HG02610 (cell line): ENCODE results near the gene CDK19.
"Not testable (repeated sequence)": the region's sequence is repeated elsewhere in the genome, so short reads cannot be mapped to it uniquely, and the experiment has no call there.

ENCODE experiments used
- ATAC-seq: cut with Tn5 transposase; IDR thresholded peaks from one replicate; pipeline ENCODE4 v1.9.1; 2021; ENCODE audit warnings: mild to moderate bottlenecking, moderate library complexity; ENCODE audit not compliant: unreplicated experiment

The CDK19 gene

DNA sequence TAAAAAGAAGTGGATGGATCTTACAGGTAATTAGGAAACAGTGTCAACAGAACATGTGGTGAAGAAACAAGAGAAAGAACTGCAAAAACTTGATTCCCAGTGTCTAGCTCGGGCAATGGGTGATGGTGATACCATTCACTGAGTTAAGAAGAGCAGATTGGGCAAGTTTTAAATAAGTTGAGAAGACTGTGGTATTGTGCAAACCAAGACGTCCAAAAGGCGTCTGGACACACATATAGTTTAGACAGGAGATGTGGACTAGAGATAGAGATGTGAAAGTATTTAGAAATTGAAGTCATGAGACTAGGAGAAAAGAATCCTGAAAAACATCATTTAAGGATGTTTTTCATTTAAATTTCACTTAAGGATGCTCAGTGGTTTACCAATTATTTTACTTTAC, 53.9 kb downstream of the CDK19 start:
- ATAC-seq, result no peak

- no peak for ATAC-seq
These were observed 54.7 kb downstream of the CDK19 start for GRCh38 chr6:110760589-110760988.

DNA sequence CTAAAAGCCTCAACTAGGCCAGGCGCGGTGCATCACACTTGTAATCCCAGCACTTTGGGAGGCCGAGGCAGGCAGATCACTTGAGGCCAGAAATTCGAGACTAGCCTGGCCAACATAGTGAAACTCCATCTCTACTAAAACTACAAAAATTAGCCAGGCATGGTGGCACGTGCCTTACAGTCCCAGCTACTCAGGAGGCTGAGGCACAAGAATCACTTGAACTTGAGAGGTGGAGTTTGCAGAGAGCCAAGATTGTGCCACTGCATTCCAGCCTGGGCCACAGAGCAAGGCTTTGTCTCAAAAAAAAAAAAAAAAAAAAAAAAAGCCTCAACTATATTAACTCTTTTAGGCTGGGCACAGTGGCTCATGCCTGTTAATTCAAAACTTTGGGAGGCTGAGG, 55.2 kb downstream of the CDK19 start:
- not testable (repeated sequence) for ATAC-seq

- no peak for ATAC-seq
These were observed 57.3 kb downstream of the CDK19 start for GRCh38 chr6:110757926-110758325.

- ATAC-seq, result peak; percentile 84
These were observed 58.5 kb downstream of the CDK19 start for GRCh38 chr6:110756817-110757216.

GRCh38 chr6:110755411-110755834, 59.8 kb downstream of the CDK19 start:
- no peak for ATAC-seq

GRCh38 chr6:110753936-110754668, 61.2 kb downstream of the CDK19 start:
- ATAC-seq, result not testable (repeated sequence)

- ATAC-seq, result no peak
These were observed 66.8 kb downstream of the CDK19 start for GRCh38 chr6:110748453-110748852.

DNA sequence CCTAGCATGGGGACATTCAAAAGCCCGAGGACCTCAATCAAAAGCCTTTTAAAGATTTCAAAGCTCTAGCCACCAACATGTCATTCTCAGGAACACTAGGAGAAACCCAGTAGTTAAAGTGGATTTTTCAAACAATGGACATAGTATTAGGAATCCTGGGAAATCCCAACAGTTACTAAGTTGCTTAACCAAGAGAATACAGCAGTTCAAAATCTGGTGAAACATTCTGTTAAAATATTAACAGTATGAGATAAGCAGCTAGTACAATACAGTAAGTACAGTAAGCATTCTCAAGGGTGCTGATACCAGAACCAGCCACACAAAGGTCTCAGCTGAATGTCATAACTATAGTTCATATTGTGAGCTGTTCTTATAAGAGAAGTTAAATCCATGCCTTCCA, 68.6 kb downstream of the CDK19 start:
- no peak for ATAC-seq

DNA sequence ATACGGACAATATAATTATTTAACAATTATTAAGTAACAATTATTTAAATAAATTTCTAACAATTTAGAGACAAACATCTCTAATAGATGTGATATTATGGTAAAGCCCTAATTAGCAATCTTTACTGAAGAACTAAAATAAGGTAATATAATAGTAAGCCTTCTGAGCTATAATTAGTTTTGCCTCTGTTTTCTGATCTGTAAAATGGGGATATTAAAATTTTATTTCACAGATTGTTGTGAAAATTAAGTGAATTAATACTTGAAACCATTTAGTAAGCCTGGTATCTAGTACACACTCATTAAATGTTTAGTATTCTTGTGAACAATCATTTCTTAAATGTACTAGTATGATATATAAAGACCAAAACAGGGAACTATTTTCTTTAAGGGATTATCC, 70.3 kb downstream of the CDK19 start:
- ATAC-seq, result no peak

DNA sequence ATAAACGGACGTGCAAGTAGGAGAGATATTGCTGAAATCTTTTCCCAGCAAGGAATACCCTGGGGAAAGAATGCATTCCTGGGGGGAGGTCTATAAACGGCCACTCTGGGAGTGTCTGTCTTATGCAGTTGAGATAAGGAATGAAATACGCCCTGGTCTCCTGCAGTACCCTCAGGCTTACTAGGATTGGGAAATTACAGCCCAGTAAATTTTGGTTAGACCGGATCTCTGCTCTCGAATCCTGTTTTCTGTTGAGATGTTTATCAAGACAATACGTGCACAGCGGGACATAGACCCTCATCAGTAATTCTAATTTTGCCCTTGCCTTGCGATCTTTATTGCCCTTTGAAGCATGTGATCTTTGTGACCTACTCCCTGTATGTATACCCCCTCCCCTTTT, 72.7 kb downstream of the CDK19 start:
- not testable (repeated sequence) for ATAC-seq

- no peak for ATAC-seq
These were observed 73.8 kb downstream of the CDK19 start for GRCh38 chr6:110741517-110741916.

- no peak for ATAC-seq
These were observed 76.3 kb downstream of the CDK19 start for GRCh38 chr6:110738899-110739365.

GRCh38 chr6:110735666-110736065, 79.6 kb downstream of the CDK19 start:
- ATAC-seq, result no peak

DNA sequence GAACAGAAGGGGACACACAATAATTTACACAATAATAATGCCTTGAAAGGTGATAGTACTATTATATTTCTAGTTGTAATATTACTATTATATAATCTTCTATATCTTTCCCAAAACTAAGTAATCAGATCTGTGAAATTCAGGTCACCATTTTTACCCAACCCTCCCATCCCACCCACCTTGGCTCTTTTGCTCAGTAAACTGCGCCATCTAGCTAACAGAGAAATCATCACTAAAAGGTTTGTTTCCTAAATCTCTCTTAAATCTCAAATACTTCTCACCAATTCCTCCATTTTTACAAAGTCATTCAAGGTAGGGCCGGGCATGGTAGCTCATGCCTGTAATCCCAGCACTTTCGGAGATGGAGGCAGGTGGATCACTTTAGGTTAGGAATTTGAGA, 83.4 kb downstream of the CDK19 start:
- no peak for ATAC-seq

- ATAC-seq, result no peak
These were observed 84.1 kb downstream of the CDK19 start for GRCh38 chr6:110731196-110731595.

GRCh38 chr6:110728501-110728900, 86.8 kb downstream of the CDK19 start:
- peak; percentile 90 for ATAC-seq

DNA sequence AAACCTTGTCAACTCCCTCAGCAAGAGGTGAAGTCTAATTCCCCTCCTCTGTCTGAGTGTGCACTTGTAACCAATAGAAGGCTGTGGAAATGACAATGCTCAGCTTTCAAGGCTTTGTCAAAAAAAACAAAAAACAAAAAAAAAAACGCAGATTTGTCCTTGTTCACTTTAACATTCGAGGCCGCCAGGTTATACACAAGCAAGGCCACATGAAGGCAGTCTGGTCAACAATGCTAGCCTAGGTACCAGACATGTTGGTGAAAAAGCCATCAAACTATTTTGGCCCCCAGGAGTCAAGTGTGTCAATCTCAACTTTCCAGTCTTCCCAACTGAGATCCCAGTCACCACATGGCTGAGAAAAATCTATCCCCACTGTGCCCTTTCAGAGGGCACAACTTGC, 92.3 kb downstream of the CDK19 start:
- no peak for ATAC-seq

DNA sequence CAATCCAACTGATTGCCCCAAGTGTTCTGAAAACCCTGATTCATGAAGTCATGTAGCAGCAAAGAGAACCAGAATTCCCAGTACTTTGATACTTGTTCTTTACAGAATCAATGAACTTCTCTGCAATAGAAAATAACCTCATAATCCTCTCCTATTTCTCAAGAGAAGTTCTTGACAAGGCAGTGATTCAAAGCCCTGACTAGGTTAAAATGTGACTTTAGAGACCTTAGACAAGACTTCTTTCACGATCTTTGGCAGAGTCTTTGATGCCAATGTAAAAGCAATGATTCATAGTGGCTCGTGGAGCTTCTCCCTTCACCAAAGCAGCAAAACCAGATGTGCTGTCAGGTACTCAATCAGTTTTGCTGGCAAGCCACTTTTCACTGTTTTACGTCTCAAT, 95.2 kb downstream of the CDK19 start:
- no peak for ATAC-seq

DNA sequence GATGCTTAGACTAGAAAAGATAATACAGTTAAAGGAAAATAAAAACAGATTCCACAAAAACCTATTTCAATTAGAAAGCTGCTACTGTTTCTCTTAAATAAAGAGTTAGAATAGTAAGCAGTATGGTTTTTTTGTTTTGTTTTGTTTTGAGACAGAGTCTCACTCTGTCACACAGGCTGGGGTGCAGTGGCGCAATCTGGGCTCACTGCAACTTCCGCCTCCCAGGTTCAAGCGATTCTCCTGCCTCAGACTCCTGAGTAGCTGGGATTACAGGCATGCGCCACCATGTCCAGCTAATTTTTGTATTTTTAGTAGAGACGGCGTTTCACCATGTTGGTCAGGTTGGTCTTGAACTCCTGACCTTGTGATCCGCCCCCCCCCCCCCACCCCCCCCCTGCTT, 95.7 kb downstream of the CDK19 start:
- ATAC-seq, result not testable (repeated sequence)

- no peak for ATAC-seq
These were observed 101.1 kb downstream of the CDK19 start for GRCh38 chr6:110714143-110714542.

GRCh38 chr6:110712238-110712637, 103.0 kb downstream of the CDK19 start:
- no peak for ATAC-seq

DNA sequence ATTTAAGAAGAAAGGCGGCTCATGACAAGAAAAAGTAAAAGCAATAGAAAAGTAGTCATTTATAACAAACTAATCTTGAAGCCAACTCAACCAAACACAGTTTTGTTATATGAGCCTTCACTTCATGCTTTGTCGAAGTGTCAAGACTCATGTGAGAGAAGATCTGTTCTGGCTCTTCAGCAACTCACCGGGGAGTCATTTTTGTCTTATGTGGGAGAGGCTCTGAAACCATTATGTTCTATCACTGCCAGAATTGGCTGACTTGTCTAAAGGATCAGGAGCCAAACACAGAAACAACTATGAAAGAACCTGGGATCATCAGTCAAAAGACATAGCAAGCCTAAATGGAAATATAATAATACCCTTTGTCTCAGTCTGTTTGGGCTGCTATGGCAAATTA, 105.2 kb downstream of the CDK19 start:
- no peak for ATAC-seq
